ENCODE data around the gene HAUS2. TPM values are rescaled to one million over a fixed set of nuclear protein-coding genes. Genes with fewer than 3 reads are reported as not detected.
"Not testable (repeated sequence)": the region's sequence is repeated elsewhere in the genome, so short reads cannot be mapped to it uniquely, and the experiment has no call there.

HAUS2 gene
- polyA plus RNA-seq, 4 donors, result 22.0 to 32.6 (median 29.1) TPM

GRCh38 chr15:42575188-42576039, 26.8 kb downstream of the HAUS2 start, which contains the start of gene STARD9:
STARD9 (plus strand) TSS chr15:42575606; CDS start chr15:42575716, 110 bp downstream.
- DNase-seq (ENCODE audit: low read depth in 4 of 4, low spot score in 3 of 4), result peak; percentile 94 to 97 (median 95)

- DNase-seq (ENCODE audit: low read depth in 4 of 4, low spot score in 3 of 4), result no peak
These were observed 27.5 kb downstream of the HAUS2 start for GRCh38 chr15:42576040-42576594.

- DNase-seq (ENCODE audit: low read depth in 4 of 4, low spot score in 3 of 4), result no peak
These were observed 28.1 kb downstream of the HAUS2 start for GRCh38 chr15:42576776-42577175.

- no peak for DNase-seq (ENCODE audit: low read depth in 4 of 4, low spot score in 3 of 4)
These were observed 28.9 kb downstream of the HAUS2 start for GRCh38 chr15:42577514-42578031.

GRCh38 chr15:42578984-42579537, 30.4 kb downstream of the HAUS2 start:
- no peak for DNase-seq (ENCODE audit: low read depth in 4 of 4, low spot score in 3 of 4)

- peak; percentile 64 to 77 (median 67) for DNase-seq (ENCODE audit: low read depth in 4 of 4, low spot score in 3 of 4)
These were observed 32.7 kb downstream of the HAUS2 start for GRCh38 chr15:42581272-42581730.

- no peak for DNase-seq (ENCODE audit: low read depth in 4 of 4, low spot score in 3 of 4)
These were observed 34.1 kb downstream of the HAUS2 start for GRCh38 chr15:42582569-42583375.

GRCh38 chr15:42584031-42584765, 35.6 kb downstream of the HAUS2 start:
- no peak for DNase-seq (ENCODE audit: low read depth in 4 of 4, low spot score in 3 of 4)

- DNase-seq (ENCODE audit: low read depth in 4 of 4, low spot score in 3 of 4), result no peak
These were observed 42.1 kb downstream of the HAUS2 start for GRCh38 chr15:42590619-42591237.

GRCh38 chr15:42591238-42591934, 42.7 kb downstream of the HAUS2 start:
- DNase-seq (ENCODE audit: low read depth in 4 of 4, low spot score in 3 of 4), result no peak

GRCh38 chr15:42592716-42593115, 44.1 kb downstream of the HAUS2 start:
- DNase-seq (ENCODE audit: low read depth in 4 of 4, low spot score in 3 of 4), result no peak

- DNase-seq (ENCODE audit: low read depth in 4 of 4, low spot score in 3 of 4), result no peak
These were observed 44.5 kb downstream of the HAUS2 start for GRCh38 chr15:42593143-42593542.

- no peak for DNase-seq (ENCODE audit: low read depth in 4 of 4, low spot score in 3 of 4)
These were observed 45.5 kb downstream of the HAUS2 start for GRCh38 chr15:42594095-42594494.

GRCh38 chr15:42595626-42596240, 47.1 kb downstream of the HAUS2 start:
- no peak for DNase-seq (ENCODE audit: low read depth in 4 of 4, low spot score in 3 of 4)

- DNase-seq (ENCODE audit: low read depth in 4 of 4, low spot score in 3 of 4), result not testable (repeated sequence)
These were observed 52.7 kb downstream of the HAUS2 start for GRCh38 chr15:42601316-42601715.

GRCh38 chr15:42602501-42602900, 53.9 kb downstream of the HAUS2 start:
- DNase-seq (ENCODE audit: low read depth in 4 of 4, low spot score in 3 of 4), result no peak

GRCh38 chr15:42603978-42604377, 55.3 kb downstream of the HAUS2 start:
- no peak for DNase-seq (ENCODE audit: low read depth in 4 of 4, low spot score in 3 of 4)
